Smooth muscle cell (in vitro differentiated cells): ENCODE data around the gene C1QTNF1. TPM values are rescaled to one million over a fixed set of nuclear protein-coding genes. Genes with fewer than 3 reads are reported as not detected.

Experiments
- DNase-seq: peaks from one replicate; lab custom pipeline; 2025; ENCODE audit not compliant: unreplicated experiment; lab: John Stamatoyannopoulos, UW
- H2AFZ ChIP-seq: fragments of 200-600 bp; sonication (generic); 2 replicates; pipeline ENCODE4 v1.6.0; 2016; ENCODE audit warnings: antibody characterized with exemption, low read depth, mild to moderate bottlenecking
- H3F3A ChIP-seq: fragments of 200-600 bp; sonication (generic); 2 replicates; pipeline ENCODE4 v1.6.0; 2017; ENCODE audit warnings: antibody characterized with exemption, low read depth
- H3K27ac ChIP-seq: fragments of 200-600 bp; sonication (generic); 2 replicates; pipeline ENCODE4 v1.5.1; 2016; ENCODE audit warnings: low read depth, mild to moderate bottlenecking
- H3K27me3 ChIP-seq: fragments of 200-600 bp; sonication (generic); 2 replicates; pipeline ENCODE4 v1.6.1; 2016; ENCODE audit warnings: low read depth, mild to moderate bottlenecking
- H3K36me3 ChIP-seq: fragments of 200-600 bp; sonication (generic); 2 replicates; pipeline ENCODE4 v1.5.1; 2016; ENCODE audit warnings: low read depth
- H3K4me1 ChIP-seq: fragments of 200-600 bp; sonication (generic); 2 replicates; pipeline ENCODE4 v1.5.1; 2016; ENCODE audit warnings: low read depth
- H3K4me2 ChIP-seq: fragments of 200-600 bp; sonication (generic); 2 replicates; pipeline ENCODE4 v1.6.0; 2016; ENCODE audit warnings: mild to moderate bottlenecking
- H3K4me3 ChIP-seq: fragments of 200-600 bp; sonication (generic); 2 replicates; pipeline ENCODE4 v1.5.1; 2016; ENCODE audit warnings: mild to moderate bottlenecking
- H3K79me2 ChIP-seq: fragments of 200-600 bp; sonication (generic); 2 replicates; pipeline ENCODE4 v1.6.0; 2016; ENCODE audit warnings: low read depth, mild to moderate bottlenecking
- H3K9ac ChIP-seq: fragments of 200-600 bp; sonication (generic); 2 replicates; pipeline ENCODE4 v1.6.0; 2016; ENCODE audit warnings: low read depth
- H3K9me3 ChIP-seq: fragments of 200-600 bp; sonication (generic); replicated peaks from 2 replicates; pipeline ENCODE4 v1.5.1; 2016; ENCODE audit warnings: low read depth
- H4K20me1 ChIP-seq: fragments of 200-600 bp; sonication (generic); 2 replicates; pipeline ENCODE4 v1.6.0; 2016; ENCODE audit warnings: low read depth
- CTCF ChIP-seq: fragments of 200-600 bp; sonication (generic); IDR thresholded peaks from 2 replicates; pipeline ENCODE4 v1.5.1; 2017; ENCODE audit warnings: borderline replicate concordance, mild to moderate bottlenecking, antibody characterized with exemption; ENCODE audit not compliant: insufficient read depth, poor library complexity, severe bottlenecking
- WGBS: methylation state at CpG from one replicate; pipeline ENCODE4 v1.1.7; 2016; ENCODE audit warnings: low lambda C conversion rate; 5-methylcytosine and 5-hydroxymethylcytosine counted together
- polyA plus RNA-seq: library from polyadenylated mRNA; unstranded; fragments of >200 nt; fragmentation: Nextera tagmentation; extraction: Ambion mirVana; gene quantifications from 2 replicates; pipeline ENCODE4 v1.2.1, GENCODE V29; 2016
- total RNA-seq: library from RNA; depleted of rRNA; stranded (reverse); fragments of >200 nt; gene quantifications from 2 replicates; pipeline ENCODE4 v1.2.3, GENCODE V29; 2014

C1QTNF1 gene
- total and polyA plus RNA-seq, 2 experiments from 2014 or later, result 5.7 to 9.4 TPM

- no peak for TF ChIP-seq CTCF
- no peaks in the 10 kb centered on the region for H3K9me3 ChIP-seq
- H3F3A ChIP-seq, result no peaks in the 10 kb centered on the region
- H3K79me2 ChIP-seq, result peaks cover 9% of the 10 kb centered on the region
- DNase-seq, result no peak
- H2AFZ ChIP-seq, result no peak overlapping the region
- H3K36me3 ChIP-seq, result no peaks in the 10 kb centered on the region
- H3K4me1 ChIP-seq, result no peaks in the 10 kb centered on the region
- WGBS, result 97% methylated on average over 27 of the region's 27 CpGs
- H3K9ac ChIP-seq, result no peak overlapping the region
- peaks cover 80% of the 10 kb centered on the region for H4K20me1 ChIP-seq
- H3K27ac ChIP-seq, result no peak overlapping the region
- no peak overlapping the region for H3K4me3 ChIP-seq
- H3K27me3 ChIP-seq, result no peaks in the 10 kb centered on the region
- no peak overlapping the region for H3K4me2 ChIP-seq
Measured at GRCh38 chr17:78997231-78997741, 26.7 kb upstream of the C1QTNF1 start.

GRCh38 chr17:78997881-78998280, 26.1 kb upstream of the C1QTNF1 start:
- Histone ChIP-seq H3K4me2 (no peak overlapping the region), H3K9ac (no peak overlapping the region), H3K4me3 (no peak overlapping the region), H3K79me2 (peaks cover 13% of the 10 kb centered on the region), H3F3A (no peaks in the 10 kb centered on the region), H3K36me3 (no peaks in the 10 kb centered on the region), H3K27ac (no peak overlapping the region), H3K4me1 (no peaks in the 10 kb centered on the region), H2AFZ (no peak overlapping the region), H3K27me3 (no peaks in the 10 kb centered on the region), H4K20me1 (peaks cover 80% of the 10 kb centered on the region), H3K9me3 (no peaks in the 10 kb centered on the region)
- WGBS, result 95% methylated on average over 6 of the region's 6 CpGs
- no peak for TF ChIP-seq CTCF
- no peak for DNase-seq

- no peak for DNase-seq
- H3K36me3 ChIP-seq, result no peaks in the 10 kb centered on the region
- WGBS, result 97% methylated on average over 28 of the region's 28 CpGs
- no peaks in the 10 kb centered on the region for H3K27me3 ChIP-seq
- no peaks in the 10 kb centered on the region for H3K9me3 ChIP-seq
- H3F3A ChIP-seq, result no peaks in the 10 kb centered on the region
- H3K4me3 ChIP-seq, result no peak overlapping the region
- H3K27ac ChIP-seq, result no peak overlapping the region
- H4K20me1 ChIP-seq, result peaks cover 80% of the 10 kb centered on the region
- H2AFZ ChIP-seq, result no peak overlapping the region
- no peak for TF ChIP-seq CTCF
- peaks cover 17% of the 10 kb centered on the region for H3K79me2 ChIP-seq
- no peaks in the 10 kb centered on the region for H3K4me1 ChIP-seq
- H3K4me2 ChIP-seq, result no peak overlapping the region
- H3K9ac ChIP-seq, result no peak overlapping the region
Measured at GRCh38 chr17:78998311-78999055, 25.5 kb upstream of the C1QTNF1 start.
